ENCODE data around the gene LYPD4. TPM values are rescaled to one million over a fixed set of nuclear protein-coding genes. Genes with fewer than 3 reads are reported as not detected.
A peak's percentile ranks its signal among the peaks of the same experiment; 100 is the strongest.

LYPD4 gene
- total RNA-seq, 1 experiment from 2014 or later: not detected

GRCh38 chr19:41807176-41807575, 37.3 kb downstream of the LYPD4 start:
- no peaks in the 10 kb centered on the region for H3K9me3 ChIP-seq (ENCODE audit: low read length)
- intact Hi-C loops (cut with micrococcal nuclease): no loop called here
- no peak for ATAC-seq

GRCh38 chr19:41804336-41804735, 40.1 kb downstream of the LYPD4 start:
- TF ChIP-seq CTCF (conservative IDR thresholded peaks at IDR 0.05; ENCODE audit: low read depth, low read length): no peak
- no peak for TF ChIP-seq EZH2 (IDR thresholded peaks at IDR 0.05; ENCODE audit: low read length, unreplicated experiment)
- TF ChIP-seq EZH2phosphoT487 (IDR thresholded peaks at IDR 0.05; ENCODE audit: borderline replicate concordance, low read length): no peak
- ChIA-PET POLR2A (ENCODE audit: unreplicated experiment) (no interaction called here), CTCF (no interaction called here)
- Histone ChIP-seq H3K36me3 (ENCODE audit: low read depth, low read length) (no peaks in the 10 kb centered on the region), H3K79me2 (ENCODE audit: low read length) (no peaks in the 10 kb centered on the region), H3K9me3 (ENCODE audit: low read length) (no peaks in the 10 kb centered on the region), H3K27ac (ENCODE audit: low read length) (no peak overlapping the region), H4K20me1 (ENCODE audit: low read length) (no peaks in the 10 kb centered on the region), H2AFZ (ENCODE audit: low read length) (no peak overlapping the region), H3K4me2 (ENCODE audit: low read length) (no peak overlapping the region), H3K9me2 (replicated peaks; ENCODE audit: low read length) (no peaks in the 10 kb centered on the region), H3K4me1 (ENCODE audit: insufficient read depth, low read length) (peaks cover 26% of the 10 kb centered on the region), H3K9ac (ENCODE audit: low read length) (no peak overlapping the region), H3K4me3 (ENCODE audit: low read length) (no peak overlapping the region), H3K27me3 (ENCODE audit: low read length) (no peaks in the 10 kb centered on the region), H3F3A (ENCODE audit: low read length, unreplicated experiment) (no peaks in the 10 kb centered on the region)
- BruUV-seq (replicated peaks): no TSS peak
- DNase-seq (no peak), ATAC-seq (no peak)
- intact Hi-C loops (cut with micrococcal nuclease): no loop called here

More at GRCh38 chr19:41807176-41807575, 37.3 kb downstream of the LYPD4 start:
- H3K36me3 ChIP-seq (ENCODE audit: low read depth, low read length): no peaks in the 10 kb centered on the region
- no peak overlapping the region for H3K9ac ChIP-seq (ENCODE audit: low read length)
- no peak for DNase-seq
- no peak overlapping the region for H3K4me3 ChIP-seq (ENCODE audit: low read length)
- ChIA-PET POLR2A (ENCODE audit: unreplicated experiment) (no interaction called here), CTCF (no interaction called here)
- no peaks in the 10 kb centered on the region for H3F3A ChIP-seq (ENCODE audit: low read length, unreplicated experiment)
- peaks cover 4% of the 10 kb centered on the region for H3K4me1 ChIP-seq (ENCODE audit: insufficient read depth, low read length)
- H3K9me2 ChIP-seq (replicated peaks; ENCODE audit: low read length): no peaks in the 10 kb centered on the region
- BruUV-seq (replicated peaks): no TSS peak
- no peak overlapping the region for H3K27ac ChIP-seq (ENCODE audit: low read length)
- no peak overlapping the region for H3K4me2 ChIP-seq (ENCODE audit: low read length)
- H2AFZ ChIP-seq (ENCODE audit: low read length): no peak overlapping the region
- TF ChIP-seq CTCF (conservative IDR thresholded peaks at IDR 0.05; ENCODE audit: low read depth, low read length): no peak
- TF ChIP-seq EZH2 (IDR thresholded peaks at IDR 0.05; ENCODE audit: low read length, unreplicated experiment): no peak
- no peak for TF ChIP-seq EZH2phosphoT487 (IDR thresholded peaks at IDR 0.05; ENCODE audit: borderline replicate concordance, low read length)
- H3K27me3 ChIP-seq (ENCODE audit: low read length): no peaks in the 10 kb centered on the region
- no peaks in the 10 kb centered on the region for H3K79me2 ChIP-seq (ENCODE audit: low read length)
- no peaks in the 10 kb centered on the region for H4K20me1 ChIP-seq (ENCODE audit: low read length)

- Histone ChIP-seq H3K4me3 (ENCODE audit: low read length) (no peak overlapping the region), H4K20me1 (ENCODE audit: low read length) (no peaks in the 10 kb centered on the region), H3K36me3 (ENCODE audit: low read depth, low read length) (no peaks in the 10 kb centered on the region), H3K79me2 (ENCODE audit: low read length) (no peaks in the 10 kb centered on the region), H2AFZ (ENCODE audit: low read length) (no peak overlapping the region), H3K27me3 (ENCODE audit: low read length) (no peaks in the 10 kb centered on the region), H3K9me2 (replicated peaks; ENCODE audit: low read length) (no peaks in the 10 kb centered on the region), H3K4me1 (ENCODE audit: insufficient read depth, low read length) (peaks cover 40% of the 10 kb centered on the region), H3F3A (ENCODE audit: low read length, unreplicated experiment) (no peaks in the 10 kb centered on the region), H3K4me2 (ENCODE audit: low read length) (no peak overlapping the region), H3K9me3 (ENCODE audit: low read length) (no peaks in the 10 kb centered on the region), H3K27ac (ENCODE audit: low read length) (peak overlapping the region; percentile 99), H3K9ac (ENCODE audit: low read length) (peak overlapping the region; percentile 74)
- no peak for DNase-seq
- ATAC-seq: no peak
- no TSS peak for BruUV-seq (replicated peaks)
- TF ChIP-seq EZH2phosphoT487 (IDR thresholded peaks at IDR 0.05; ENCODE audit: borderline replicate concordance, low read length): no peak
- no peak for TF ChIP-seq EZH2 (IDR thresholded peaks at IDR 0.05; ENCODE audit: low read length, unreplicated experiment)
- no peak for TF ChIP-seq CTCF (conservative IDR thresholded peaks at IDR 0.05; ENCODE audit: low read depth, low read length)
- POLR2A ChIA-PET (ENCODE audit: unreplicated experiment): no interaction called here
- CTCF ChIA-PET: no interaction called here
- intact Hi-C loops (cut with micrococcal nuclease): no loop called here
Measured at GRCh38 chr19:41802770-41803169, 41.7 kb downstream of the LYPD4 start.
